Measurements from ENCODE around the gene AP3S2. TPM values are rescaled to one million over a fixed set of nuclear protein-coding genes. Genes with fewer than 3 reads are reported as not detected.
"Not testable (repeated sequence)": the region's sequence is repeated elsewhere in the genome, so short reads cannot be mapped to it uniquely, and the experiment has no call there.

Gene AP3S2
- total RNA-seq, 1 donor from 2014 or later, result 30.9 TPM

DNA sequence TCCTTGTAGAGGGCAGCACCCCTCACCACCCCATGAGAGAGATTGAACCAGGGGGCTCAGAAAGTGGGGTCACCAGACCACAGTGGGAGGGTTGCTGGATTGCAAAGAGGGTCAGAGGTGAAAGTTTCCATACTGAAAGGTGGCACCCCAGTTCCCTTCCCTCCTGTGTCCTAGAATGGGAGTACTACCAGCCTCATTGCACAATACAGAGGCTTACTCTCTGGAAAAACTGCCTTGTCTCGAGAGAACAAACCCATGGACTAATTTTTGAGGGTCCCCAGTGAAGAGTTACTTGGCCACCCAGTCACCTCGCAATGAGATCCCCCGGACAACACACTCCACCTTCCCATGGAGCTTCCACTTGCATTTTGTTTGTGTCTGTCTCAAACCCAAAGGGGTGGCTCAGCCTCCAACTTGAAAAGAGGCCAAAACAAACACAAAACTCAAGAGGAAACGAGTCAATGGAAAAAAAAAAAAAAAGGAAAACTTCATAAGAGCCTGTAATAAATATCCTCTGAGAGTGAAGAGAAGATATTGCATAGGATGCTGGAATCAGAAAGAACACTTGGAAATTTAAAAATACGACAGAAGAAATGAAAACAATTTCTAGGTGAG is 99.1 kb downstream of the AP3S2 start:
- Mint-ChIP-seq H3K27me3 (peaks cover 4% of the 10 kb centered on the region), H3K27ac (no peak overlapping the region), H3K36me3 (ENCODE audit: insufficient read depth) (no peaks in the 10 kb centered on the region), H3K4me1 (ENCODE audit: low read depth) (no peaks in the 10 kb centered on the region), H3K9me3 (ENCODE audit: low read depth) (no peaks in the 10 kb centered on the region), H3K4me3 (ENCODE audit: low read depth) (no peak overlapping the region)
- TF ChIP-seq CTCF (IDR thresholded peaks at IDR 0.05; ENCODE audit: unreplicated experiment), result no peak
- DNase-seq (ENCODE audit: low spot score, unreplicated experiment), result no peak

- no peak for TF ChIP-seq CTCF (IDR thresholded peaks at IDR 0.05; ENCODE audit: unreplicated experiment)
- no peak for DNase-seq (ENCODE audit: low spot score, unreplicated experiment)
- no peak overlapping the region for H3K4me3 Mint-ChIP-seq (ENCODE audit: low read depth)
- H3K27ac Mint-ChIP-seq, result no peak overlapping the region
- peaks cover 4% of the 10 kb centered on the region for H3K27me3 Mint-ChIP-seq
- H3K9me3 Mint-ChIP-seq (ENCODE audit: low read depth), result peaks cover 8% of the 10 kb centered on the region
- H3K36me3 Mint-ChIP-seq (ENCODE audit: insufficient read depth), result no peaks in the 10 kb centered on the region
- H3K4me1 Mint-ChIP-seq (ENCODE audit: low read depth), result no peaks in the 10 kb centered on the region
These were observed 101.5 kb downstream of the AP3S2 start for GRCh38 chr15:89792106-89792805.

DNA sequence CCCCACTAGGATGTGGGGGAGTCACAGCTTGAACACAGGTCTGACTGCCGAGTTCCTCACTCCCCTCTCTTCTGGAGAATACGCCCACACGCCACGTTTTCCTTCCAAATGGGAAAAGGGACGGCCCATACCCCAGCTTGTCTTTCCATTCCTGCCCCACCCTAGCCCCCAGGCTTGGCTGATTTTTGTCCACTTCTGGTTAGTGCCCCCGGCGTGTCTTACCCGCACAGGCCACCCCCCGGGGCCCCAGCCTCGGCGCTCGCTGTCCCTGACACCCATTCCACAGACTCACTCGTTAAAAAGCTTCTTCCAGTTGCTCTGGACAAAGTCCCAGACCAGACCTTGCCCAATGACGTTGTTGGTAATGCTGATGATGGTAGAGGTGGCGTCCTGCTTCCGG is 103.1 kb downstream of the AP3S2 start:
- DNase-seq (ENCODE audit: low spot score, unreplicated experiment), result no peak
- H3K9me3 Mint-ChIP-seq (ENCODE audit: low read depth), result peaks cover 8% of the 10 kb centered on the region
- H3K27me3 Mint-ChIP-seq, result peaks cover 4% of the 10 kb centered on the region
- no peaks in the 10 kb centered on the region for H3K4me1 Mint-ChIP-seq (ENCODE audit: low read depth)
- no peak overlapping the region for H3K4me3 Mint-ChIP-seq (ENCODE audit: low read depth)
- no peak overlapping the region for H3K27ac Mint-ChIP-seq
- TF ChIP-seq CTCF (IDR thresholded peaks at IDR 0.05; ENCODE audit: unreplicated experiment), result no peak
- H3K36me3 Mint-ChIP-seq (ENCODE audit: insufficient read depth), result no peaks in the 10 kb centered on the region

DNA sequence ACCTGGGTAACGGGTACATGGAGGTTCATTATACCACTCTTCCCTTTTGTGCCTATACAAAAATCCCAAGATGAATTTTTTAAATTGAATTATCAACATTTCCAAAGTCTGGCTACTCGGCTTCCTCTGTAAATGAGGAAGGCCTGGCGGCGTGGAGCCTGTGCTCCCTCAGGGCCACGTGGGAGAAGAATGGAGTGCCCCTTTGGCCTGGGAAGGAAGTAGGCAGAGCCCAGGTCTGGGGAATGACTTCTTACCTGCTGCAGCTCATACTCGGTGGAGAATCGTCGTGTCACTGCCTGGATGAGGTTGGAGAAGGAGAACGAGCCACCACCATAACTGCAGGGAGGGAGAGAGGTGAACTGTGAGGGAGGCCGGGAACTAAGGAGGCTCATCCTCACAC is 103.6 kb downstream of the AP3S2 start:
- Mint-ChIP-seq H3K27me3 (peaks cover 4% of the 10 kb centered on the region), H3K9me3 (ENCODE audit: low read depth) (peaks cover 8% of the 10 kb centered on the region), H3K36me3 (ENCODE audit: insufficient read depth) (no peaks in the 10 kb centered on the region), H3K4me1 (ENCODE audit: low read depth) (no peaks in the 10 kb centered on the region), H3K4me3 (ENCODE audit: low read depth) (no peak overlapping the region), H3K27ac (no peak overlapping the region)
- no peak for TF ChIP-seq CTCF (IDR thresholded peaks at IDR 0.05; ENCODE audit: unreplicated experiment)
- DNase-seq (ENCODE audit: low spot score, unreplicated experiment), result no peak

DNA sequence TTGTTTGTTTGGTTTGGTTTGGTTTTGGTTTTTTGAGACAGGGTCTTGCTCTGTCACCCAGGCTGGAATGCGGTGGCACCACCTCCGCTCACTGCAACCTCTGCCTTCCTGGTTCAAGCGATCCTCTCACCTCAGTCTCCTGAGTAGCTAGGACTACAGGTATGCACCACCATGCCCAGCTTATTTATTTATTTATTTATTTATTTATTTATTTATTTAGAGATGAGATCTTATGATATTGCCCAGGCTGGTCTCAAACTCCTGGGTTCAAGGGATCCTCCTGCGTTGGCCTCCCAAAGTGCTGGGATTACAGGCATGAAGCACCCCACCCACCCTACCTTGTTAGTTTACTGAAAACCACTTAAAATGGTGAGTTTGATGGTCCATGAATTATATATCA is 105.2 kb downstream of the AP3S2 start:
- H3K27me3 Mint-ChIP-seq; H3K9me3 Mint-ChIP-seq (ENCODE audit: low read depth); H3K36me3 Mint-ChIP-seq (ENCODE audit: insufficient read depth); DNase-seq (ENCODE audit: low spot score, unreplicated experiment); H3K27ac Mint-ChIP-seq; H3K4me3 Mint-ChIP-seq (ENCODE audit: low read depth); H3K4me1 Mint-ChIP-seq (ENCODE audit: low read depth): not testable (repeated sequence)

- no peak overlapping the region for H3K4me3 Mint-ChIP-seq (ENCODE audit: low read depth)
- H3K4me1 Mint-ChIP-seq (ENCODE audit: low read depth), result no peaks in the 10 kb centered on the region
- peaks cover 4% of the 10 kb centered on the region for H3K27me3 Mint-ChIP-seq
- no peak overlapping the region for H3K27ac Mint-ChIP-seq
- no peak for TF ChIP-seq CTCF (IDR thresholded peaks at IDR 0.05; ENCODE audit: unreplicated experiment)
- DNase-seq (ENCODE audit: low spot score, unreplicated experiment), result no peak
- no peaks in the 10 kb centered on the region for H3K36me3 Mint-ChIP-seq (ENCODE audit: insufficient read depth)
- peaks cover 8% of the 10 kb centered on the region for H3K9me3 Mint-ChIP-seq (ENCODE audit: low read depth)
These were observed 105.8 kb downstream of the AP3S2 start for GRCh38 chr15:89787944-89788343.

All from progenitor cell of endocrine pancreas (in vitro differentiated cells).